GM23338 (cell line): Measurements from ENCODE around the gene N4BP2.

Experiments used
- CREB1 ChIP-seq: fragments of 250-450 bp; sonication (Bioruptor Pico); IDR thresholded peaks from 2 replicates; pipeline ENCODE4 v1.5.0; 2020; ENCODE audit warnings: low read depth, mild to moderate bottlenecking, moderate library complexity
- EZH2 ChIP-seq: fragments of 200-600 bp; sonication (generic); IDR thresholded peaks from one replicate; pipeline ENCODE4 v1.8.0; 2017; ENCODE audit warnings: antibody characterized with exemption, mild to moderate bottlenecking, low read depth; ENCODE audit not compliant: unreplicated experiment
- JUNB ChIP-seq: IDR thresholded peaks from one replicate; pipeline ENCODE4 v1.6.1; 2016; ENCODE audit warnings: antibody characterized with exemption; ENCODE audit not compliant: unreplicated experiment
- POLR2AphosphoS5 ChIP-seq: IDR thresholded peaks from 2 replicates; pipeline ENCODE4 v1.6.1; 2016; ENCODE audit warnings: antibody characterized with exemption, low read depth
- STAT1 ChIP-seq: IDR thresholded peaks from one replicate; pipeline ENCODE4 v1.6.1; 2016; ENCODE audit warnings: antibody characterized with exemption; ENCODE audit not compliant: unreplicated experiment
- TF ChIP-seq, protein P1 (sequence below), 2 experiments: fragments of 200-600 bp in 1 of 2; sonication (generic) in 1 of 2; conservative IDR thresholded peaks; 2 replicates each; pipeline versions ENCODE4 v1.5.1 to v1.6.1; 2016 to 2017; ENCODE audit warnings: antibody characterized with exemption in 2 of 2, low read depth in 2 of 2, mild to moderate bottlenecking in 2 of 2, moderate library complexity in 1 of 2
- TF ChIP-seq, protein P2 (sequence below): IDR thresholded peaks from 2 replicates; pipeline ENCODE4 v1.6.1; 2016; ENCODE audit warnings: antibody characterized with exemption
- TF ChIP-seq, protein P3 (sequence below): IDR thresholded peaks from one replicate; pipeline ENCODE4 v1.6.1; 2018; ENCODE audit warnings: antibody characterized with exemption; ENCODE audit not compliant: unreplicated experiment

DNA sequence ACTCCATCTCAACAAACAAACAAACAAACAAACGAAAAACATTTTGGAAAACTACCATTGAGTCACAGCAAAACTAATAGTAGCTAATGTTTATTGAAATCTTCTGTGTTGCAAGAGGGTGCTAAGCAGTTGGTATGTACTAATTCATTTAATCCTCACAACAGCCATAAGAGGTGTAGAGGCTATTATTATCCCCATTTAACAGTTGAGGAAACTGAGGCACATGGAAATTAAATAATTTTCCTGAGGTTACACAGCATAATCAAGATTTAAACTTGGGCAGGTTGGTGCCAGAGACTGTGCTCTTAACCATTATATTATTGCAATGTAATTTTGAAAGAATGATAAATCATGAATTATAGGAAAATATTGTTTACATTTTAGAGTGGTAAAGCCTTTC is 122.7 kb downstream of the N4BP2 start:
- TF ChIP-seq, protein P1, sequence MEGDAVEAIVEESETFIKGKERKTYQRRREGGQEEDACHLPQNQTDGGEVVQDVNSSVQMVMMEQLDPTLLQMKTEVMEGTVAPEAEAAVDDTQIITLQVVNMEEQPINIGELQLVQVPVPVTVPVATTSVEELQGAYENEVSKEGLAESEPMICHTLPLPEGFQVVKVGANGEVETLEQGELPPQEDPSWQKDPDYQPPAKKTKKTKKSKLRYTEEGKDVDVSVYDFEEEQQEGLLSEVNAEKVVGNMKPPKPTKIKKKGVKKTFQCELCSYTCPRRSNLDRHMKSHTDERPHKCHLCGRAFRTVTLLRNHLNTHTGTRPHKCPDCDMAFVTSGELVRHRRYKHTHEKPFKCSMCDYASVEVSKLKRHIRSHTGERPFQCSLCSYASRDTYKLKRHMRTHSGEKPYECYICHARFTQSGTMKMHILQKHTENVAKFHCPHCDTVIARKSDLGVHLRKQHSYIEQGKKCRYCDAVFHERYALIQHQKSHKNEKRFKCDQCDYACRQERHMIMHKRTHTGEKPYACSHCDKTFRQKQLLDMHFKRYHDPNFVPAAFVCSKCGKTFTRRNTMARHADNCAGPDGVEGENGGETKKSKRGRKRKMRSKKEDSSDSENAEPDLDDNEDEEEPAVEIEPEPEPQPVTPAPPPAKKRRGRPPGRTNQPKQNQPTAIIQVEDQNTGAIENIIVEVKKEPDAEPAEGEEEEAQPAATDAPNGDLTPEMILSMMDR (conservative IDR thresholded peaks at IDR 0.05; ENCODE audit: low read depth in 2 of 2), result no peak
- TF ChIP-seq POLR2AphosphoS5 (no peak), EZH2 (no peak), CREB1 (CRISPR knock-in tag) (no peak), STAT1 (no peak), JUNB (no peak)
- TF ChIP-seq, protein P2, sequence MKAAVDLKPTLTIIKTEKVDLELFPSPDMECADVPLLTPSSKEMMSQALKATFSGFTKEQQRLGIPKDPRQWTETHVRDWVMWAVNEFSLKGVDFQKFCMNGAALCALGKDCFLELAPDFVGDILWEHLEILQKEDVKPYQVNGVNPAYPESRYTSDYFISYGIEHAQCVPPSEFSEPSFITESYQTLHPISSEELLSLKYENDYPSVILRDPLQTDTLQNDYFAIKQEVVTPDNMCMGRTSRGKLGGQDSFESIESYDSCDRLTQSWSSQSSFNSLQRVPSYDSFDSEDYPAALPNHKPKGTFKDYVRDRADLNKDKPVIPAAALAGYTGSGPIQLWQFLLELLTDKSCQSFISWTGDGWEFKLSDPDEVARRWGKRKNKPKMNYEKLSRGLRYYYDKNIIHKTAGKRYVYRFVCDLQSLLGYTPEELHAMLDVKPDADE, result no peak
- TF ChIP-seq, protein P3, sequence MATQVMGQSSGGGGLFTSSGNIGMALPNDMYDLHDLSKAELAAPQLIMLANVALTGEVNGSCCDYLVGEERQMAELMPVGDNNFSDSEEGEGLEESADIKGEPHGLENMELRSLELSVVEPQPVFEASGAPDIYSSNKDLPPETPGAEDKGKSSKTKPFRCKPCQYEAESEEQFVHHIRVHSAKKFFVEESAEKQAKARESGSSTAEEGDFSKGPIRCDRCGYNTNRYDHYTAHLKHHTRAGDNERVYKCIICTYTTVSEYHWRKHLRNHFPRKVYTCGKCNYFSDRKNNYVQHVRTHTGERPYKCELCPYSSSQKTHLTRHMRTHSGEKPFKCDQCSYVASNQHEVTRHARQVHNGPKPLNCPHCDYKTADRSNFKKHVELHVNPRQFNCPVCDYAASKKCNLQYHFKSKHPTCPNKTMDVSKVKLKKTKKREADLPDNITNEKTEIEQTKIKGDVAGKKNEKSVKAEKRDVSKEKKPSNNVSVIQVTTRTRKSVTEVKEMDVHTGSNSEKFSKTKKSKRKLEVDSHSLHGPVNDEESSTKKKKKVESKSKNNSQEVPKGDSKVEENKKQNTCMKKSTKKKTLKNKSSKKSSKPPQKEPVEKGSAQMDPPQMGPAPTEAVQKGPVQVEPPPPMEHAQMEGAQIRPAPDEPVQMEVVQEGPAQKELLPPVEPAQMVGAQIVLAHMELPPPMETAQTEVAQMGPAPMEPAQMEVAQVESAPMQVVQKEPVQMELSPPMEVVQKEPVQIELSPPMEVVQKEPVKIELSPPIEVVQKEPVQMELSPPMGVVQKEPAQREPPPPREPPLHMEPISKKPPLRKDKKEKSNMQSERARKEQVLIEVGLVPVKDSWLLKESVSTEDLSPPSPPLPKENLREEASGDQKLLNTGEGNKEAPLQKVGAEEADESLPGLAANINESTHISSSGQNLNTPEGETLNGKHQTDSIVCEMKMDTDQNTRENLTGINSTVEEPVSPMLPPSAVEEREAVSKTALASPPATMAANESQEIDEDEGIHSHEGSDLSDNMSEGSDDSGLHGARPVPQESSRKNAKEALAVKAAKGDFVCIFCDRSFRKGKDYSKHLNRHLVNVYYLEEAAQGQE, result no peak
